A549 (cell line): ENCODE data around the gene TJP1.
A peak's percentile ranks its signal among the peaks of the same experiment; 100 is the strongest.

Source experiments
- CEBPB ChIP-seq, 2 experiments: fragments of >200 bp in 1 of 2; sonication (Bioruptor Twin) in 1 of 2; formaldehyde crosslinking in 1 of 2; IDR thresholded peaks; 2 replicates each; pipeline ENCODE4 v1.6.1; 2012 to 2016
- NPAS2 ChIP-seq: fragments of 250-450 bp; sonication (Bioruptor Pico); IDR thresholded peaks from 2 replicates; pipeline ENCODE4 v1.8.0; 2022; ENCODE audit warnings: mild to moderate bottlenecking, moderate library complexity, borderline replicate concordance
- NR3C1 ChIP-seq: fragments of >200 bp; sonication (Bioruptor Twin); formaldehyde crosslinking; IDR thresholded peaks from 3 replicates; pipeline ENCODE4 v1.6.1; 2017
- POLR2A ChIP-seq: IDR thresholded peaks from 2 replicates; pipeline ENCODE4 v1.6.1; 2012; ENCODE audit warnings: mild to moderate bottlenecking, low read length
- RFX5 ChIP-seq: fragments of 450-650 bp; IDR thresholded peaks from 2 replicates; pipeline ENCODE4 v1.7.1; 2014; ENCODE audit warnings: antibody characterized with exemption, mild to moderate bottlenecking, moderate library complexity
- SMC3 ChIP-seq: fragments of >200 bp; sonication (Bioruptor Twin); formaldehyde crosslinking; IDR thresholded peaks from 3 replicates; pipeline ENCODE4 v1.6.1; 2018; ENCODE audit warnings: inconsistent platforms
- ZFP36 ChIP-seq: fragments of 450-650 bp; IDR thresholded peaks from 2 replicates; pipeline ENCODE4 v1.6.1; 2014; ENCODE audit warnings: borderline replicate concordance; ENCODE audit not compliant: partially characterized antibody
- TF ChIP-seq, protein P1 (sequence below): fragments of 450-650 bp; IDR thresholded peaks from 2 replicates; pipeline ENCODE4 v1.6.1; 2014; ENCODE audit warnings: antibody characterized with exemption
- TF ChIP-seq, protein P2 (sequence below): fragments of >200 bp; sonication (Bioruptor Twin); formaldehyde crosslinking; IDR thresholded peaks from 3 replicates; pipeline ENCODE4 v1.5.1; 2016
- TF ChIP-seq, protein P3 (sequence below): IDR thresholded peaks from 2 replicates; pipeline ENCODE4 v1.6.1; 2012
- TF ChIP-seq, protein P4 (sequence below): fragments of >200 bp; sonication (Bioruptor Twin); formaldehyde crosslinking; IDR thresholded peaks from 3 replicates; pipeline ENCODE4 v1.6.1; 2016
- TF ChIP-seq, protein P5 (sequence below): fragments of 200-600 bp; sonication (generic); IDR thresholded peaks from 2 replicates; pipeline ENCODE4 v1.6.1; 2016; ENCODE audit warnings: antibody characterized with exemption, mild to moderate bottlenecking, moderate library complexity

DNA sequence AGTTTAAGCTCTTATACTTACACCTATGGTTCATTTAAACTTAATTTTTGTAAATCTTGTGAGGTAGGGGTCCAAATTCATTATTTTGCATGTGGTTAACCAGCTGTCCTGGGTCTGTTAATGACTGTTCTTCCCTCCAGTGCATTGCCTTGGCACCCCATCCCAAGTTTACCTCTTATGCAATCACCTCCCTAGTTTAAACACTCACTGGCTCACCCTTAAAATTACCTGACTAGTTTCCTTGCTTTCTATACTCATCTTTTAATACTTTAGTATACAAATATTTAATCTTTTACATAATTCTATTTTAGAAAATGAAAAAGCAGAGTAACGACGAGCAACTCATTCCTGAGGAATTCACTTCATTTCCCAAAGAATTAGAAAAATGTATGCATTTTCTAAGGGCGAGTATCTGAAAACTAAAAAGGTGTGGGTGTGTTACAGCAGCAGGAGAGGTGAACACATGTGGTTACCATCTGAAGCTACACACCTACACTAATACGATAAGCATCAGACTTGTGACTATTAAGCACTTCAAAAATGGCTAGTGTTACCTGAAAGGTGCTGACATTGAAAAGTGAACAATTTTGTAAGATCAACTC, 33.7 kb downstream of the TJP1 start:
- TF ChIP-seq, protein P1, sequence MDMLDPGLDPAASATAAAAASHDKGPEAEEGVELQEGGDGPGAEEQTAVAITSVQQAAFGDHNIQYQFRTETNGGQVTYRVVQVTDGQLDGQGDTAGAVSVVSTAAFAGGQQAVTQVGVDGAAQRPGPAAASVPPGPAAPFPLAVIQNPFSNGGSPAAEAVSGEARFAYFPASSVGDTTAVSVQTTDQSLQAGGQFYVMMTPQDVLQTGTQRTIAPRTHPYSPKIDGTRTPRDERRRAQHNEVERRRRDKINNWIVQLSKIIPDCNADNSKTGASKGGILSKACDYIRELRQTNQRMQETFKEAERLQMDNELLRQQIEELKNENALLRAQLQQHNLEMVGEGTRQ = no peak
- TF ChIP-seq, protein P2, sequence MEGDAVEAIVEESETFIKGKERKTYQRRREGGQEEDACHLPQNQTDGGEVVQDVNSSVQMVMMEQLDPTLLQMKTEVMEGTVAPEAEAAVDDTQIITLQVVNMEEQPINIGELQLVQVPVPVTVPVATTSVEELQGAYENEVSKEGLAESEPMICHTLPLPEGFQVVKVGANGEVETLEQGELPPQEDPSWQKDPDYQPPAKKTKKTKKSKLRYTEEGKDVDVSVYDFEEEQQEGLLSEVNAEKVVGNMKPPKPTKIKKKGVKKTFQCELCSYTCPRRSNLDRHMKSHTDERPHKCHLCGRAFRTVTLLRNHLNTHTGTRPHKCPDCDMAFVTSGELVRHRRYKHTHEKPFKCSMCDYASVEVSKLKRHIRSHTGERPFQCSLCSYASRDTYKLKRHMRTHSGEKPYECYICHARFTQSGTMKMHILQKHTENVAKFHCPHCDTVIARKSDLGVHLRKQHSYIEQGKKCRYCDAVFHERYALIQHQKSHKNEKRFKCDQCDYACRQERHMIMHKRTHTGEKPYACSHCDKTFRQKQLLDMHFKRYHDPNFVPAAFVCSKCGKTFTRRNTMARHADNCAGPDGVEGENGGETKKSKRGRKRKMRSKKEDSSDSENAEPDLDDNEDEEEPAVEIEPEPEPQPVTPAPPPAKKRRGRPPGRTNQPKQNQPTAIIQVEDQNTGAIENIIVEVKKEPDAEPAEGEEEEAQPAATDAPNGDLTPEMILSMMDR = no peak
- TF ChIP-seq, protein P3, sequence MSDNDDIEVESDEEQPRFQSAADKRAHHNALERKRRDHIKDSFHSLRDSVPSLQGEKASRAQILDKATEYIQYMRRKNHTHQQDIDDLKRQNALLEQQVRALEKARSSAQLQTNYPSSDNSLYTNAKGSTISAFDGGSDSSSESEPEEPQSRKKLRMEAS = no peak
- TF ChIP-seq SMC3 = no peak
- no peak for TF ChIP-seq NR3C1
- TF ChIP-seq POLR2A = no peak
- TF ChIP-seq, protein P4, sequence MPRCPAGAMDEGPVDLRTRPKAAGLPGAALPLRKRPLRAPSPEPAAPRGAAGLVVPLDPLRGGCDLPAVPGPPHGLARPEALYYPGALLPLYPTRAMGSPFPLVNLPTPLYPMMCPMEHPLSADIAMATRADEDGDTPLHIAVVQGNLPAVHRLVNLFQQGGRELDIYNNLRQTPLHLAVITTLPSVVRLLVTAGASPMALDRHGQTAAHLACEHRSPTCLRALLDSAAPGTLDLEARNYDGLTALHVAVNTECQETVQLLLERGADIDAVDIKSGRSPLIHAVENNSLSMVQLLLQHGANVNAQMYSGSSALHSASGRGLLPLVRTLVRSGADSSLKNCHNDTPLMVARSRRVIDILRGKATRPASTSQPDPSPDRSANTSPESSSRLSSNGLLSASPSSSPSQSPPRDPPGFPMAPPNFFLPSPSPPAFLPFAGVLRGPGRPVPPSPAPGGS = no peak
- TF ChIP-seq ZFP36 = no peak
- TF ChIP-seq CEBPB (IDR thresholded peaks at IDR 0.05) = peak in 1 of 2 experiments; percentile 78; a peak in 3 of 4 replicates
- TF ChIP-seq RFX5 = no peak
- no peak for TF ChIP-seq NPAS2
- TF ChIP-seq, protein P5, sequence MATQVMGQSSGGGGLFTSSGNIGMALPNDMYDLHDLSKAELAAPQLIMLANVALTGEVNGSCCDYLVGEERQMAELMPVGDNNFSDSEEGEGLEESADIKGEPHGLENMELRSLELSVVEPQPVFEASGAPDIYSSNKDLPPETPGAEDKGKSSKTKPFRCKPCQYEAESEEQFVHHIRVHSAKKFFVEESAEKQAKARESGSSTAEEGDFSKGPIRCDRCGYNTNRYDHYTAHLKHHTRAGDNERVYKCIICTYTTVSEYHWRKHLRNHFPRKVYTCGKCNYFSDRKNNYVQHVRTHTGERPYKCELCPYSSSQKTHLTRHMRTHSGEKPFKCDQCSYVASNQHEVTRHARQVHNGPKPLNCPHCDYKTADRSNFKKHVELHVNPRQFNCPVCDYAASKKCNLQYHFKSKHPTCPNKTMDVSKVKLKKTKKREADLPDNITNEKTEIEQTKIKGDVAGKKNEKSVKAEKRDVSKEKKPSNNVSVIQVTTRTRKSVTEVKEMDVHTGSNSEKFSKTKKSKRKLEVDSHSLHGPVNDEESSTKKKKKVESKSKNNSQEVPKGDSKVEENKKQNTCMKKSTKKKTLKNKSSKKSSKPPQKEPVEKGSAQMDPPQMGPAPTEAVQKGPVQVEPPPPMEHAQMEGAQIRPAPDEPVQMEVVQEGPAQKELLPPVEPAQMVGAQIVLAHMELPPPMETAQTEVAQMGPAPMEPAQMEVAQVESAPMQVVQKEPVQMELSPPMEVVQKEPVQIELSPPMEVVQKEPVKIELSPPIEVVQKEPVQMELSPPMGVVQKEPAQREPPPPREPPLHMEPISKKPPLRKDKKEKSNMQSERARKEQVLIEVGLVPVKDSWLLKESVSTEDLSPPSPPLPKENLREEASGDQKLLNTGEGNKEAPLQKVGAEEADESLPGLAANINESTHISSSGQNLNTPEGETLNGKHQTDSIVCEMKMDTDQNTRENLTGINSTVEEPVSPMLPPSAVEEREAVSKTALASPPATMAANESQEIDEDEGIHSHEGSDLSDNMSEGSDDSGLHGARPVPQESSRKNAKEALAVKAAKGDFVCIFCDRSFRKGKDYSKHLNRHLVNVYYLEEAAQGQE = no peak
